Fibroblast of skin of left quadriceps (primary cell): Measurements from ENCODE around the gene DCAF12L1.

Experiments used
- DNase-seq, 2 experiments: peaks; one replicate each; pipeline ENCODE4 v3.0.0-alpha.2; 2013; ENCODE audit warnings: low read depth in 2 of 2

Gene DCAF12L1

DNA sequence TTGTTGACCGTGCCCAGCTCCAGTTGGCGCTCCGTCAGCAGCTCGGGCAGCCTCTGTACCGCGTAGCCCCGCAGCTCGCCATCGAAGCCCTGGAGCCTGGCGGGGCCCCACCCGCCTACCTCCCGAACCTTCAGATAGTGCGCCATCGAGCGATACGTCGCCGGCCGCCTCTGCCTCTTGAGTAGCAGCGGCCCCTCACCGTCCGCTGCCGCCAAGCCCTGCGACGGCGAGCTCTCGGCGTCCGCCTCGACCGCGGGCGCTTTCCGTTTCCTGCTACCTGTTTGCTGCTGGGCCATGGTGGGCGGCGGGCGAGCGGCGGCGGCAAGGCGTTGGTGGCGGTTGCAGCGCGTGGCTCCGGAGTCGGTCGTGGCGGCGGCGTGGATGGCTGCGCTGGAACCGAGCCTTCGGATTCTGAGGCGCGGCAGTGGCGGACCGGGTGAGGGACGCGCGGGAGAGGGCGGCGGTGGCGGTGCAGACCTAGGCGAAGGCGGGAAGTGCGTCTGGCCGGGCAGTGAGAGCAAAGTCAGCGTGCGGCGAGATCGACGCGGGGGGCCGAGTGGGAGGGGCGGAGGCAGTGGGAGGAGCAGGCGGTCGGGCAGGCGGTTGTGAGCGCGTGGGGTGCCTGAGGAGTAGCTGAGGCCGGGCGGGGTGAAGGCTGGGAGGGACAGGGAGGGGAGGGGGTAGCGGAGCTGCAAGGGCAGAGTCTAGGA, at the start of gene DCAF12L1:
Gene DCAF12L1 (minus strand): TSS at position 502 of the 710 bp plus-strand sequence. CDS start 206 bp downstream, at position 296.
- no peak for DNase-seq

- no peak for DNase-seq
Measured at GRCh38 chrX:126580877-126581276, 28.3 kb upstream of the DCAF12L1 start.

DNA sequence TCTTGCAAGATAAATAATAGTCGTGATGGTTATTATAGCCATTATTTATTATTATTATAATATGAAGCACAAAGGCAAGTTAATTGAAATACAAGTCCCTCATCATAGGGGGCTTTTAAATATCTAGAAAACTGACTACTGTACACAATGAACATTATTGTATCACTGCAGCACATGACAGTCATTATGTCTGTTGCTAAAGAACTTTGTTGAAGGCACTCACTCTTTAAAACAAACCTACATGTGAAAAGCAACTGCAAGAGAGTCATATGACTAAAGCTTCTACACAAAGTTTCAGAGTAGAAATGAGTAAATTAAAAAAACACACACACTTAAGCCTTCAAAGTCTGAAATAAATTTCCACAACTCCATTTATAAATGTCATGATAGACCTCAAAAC, 23.3 kb upstream of the DCAF12L1 start:
- no peak for DNase-seq

- DNase-seq: no peak
Measured at GRCh38 chrX:126557151-126557550, 4.5 kb upstream of the DCAF12L1 start.

DNA sequence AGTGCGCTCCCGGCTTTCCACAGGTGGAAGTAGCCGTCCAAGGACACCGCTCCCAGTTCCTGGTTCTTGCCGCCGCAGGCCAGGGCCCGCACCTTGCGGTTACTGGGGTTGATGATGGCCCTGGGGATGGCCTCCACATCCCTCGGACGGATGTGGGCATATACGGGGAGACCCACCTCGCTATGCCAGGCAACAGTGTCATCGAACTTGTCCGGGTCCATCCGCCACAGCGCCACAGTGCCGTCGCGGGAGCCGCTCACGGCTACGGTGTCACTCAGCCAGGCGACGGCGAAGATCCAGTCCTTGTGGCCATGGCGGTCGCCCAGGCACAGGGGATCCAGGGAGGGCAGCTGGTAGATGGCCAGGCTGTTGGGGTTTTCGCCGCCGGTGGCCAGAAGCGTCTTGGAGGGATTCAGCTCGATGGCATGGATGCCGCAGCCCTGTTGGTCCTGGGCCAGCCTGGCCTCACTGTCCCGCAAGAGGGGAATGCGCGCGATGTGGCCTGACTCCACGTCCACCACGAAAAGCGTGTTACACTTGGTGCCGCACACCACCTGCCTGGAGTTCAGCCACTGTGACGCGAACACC, 795 bp downstream of the DCAF12L1 start:
- no peak for DNase-seq

- no peak for DNase-seq
Measured at GRCh38 chrX:126551306-126551705, 1.3 kb downstream of the DCAF12L1 start.

- DNase-seq: no peak
Measured at GRCh38 chrX:126550816-126551215, 1.8 kb downstream of the DCAF12L1 start.

DNA sequence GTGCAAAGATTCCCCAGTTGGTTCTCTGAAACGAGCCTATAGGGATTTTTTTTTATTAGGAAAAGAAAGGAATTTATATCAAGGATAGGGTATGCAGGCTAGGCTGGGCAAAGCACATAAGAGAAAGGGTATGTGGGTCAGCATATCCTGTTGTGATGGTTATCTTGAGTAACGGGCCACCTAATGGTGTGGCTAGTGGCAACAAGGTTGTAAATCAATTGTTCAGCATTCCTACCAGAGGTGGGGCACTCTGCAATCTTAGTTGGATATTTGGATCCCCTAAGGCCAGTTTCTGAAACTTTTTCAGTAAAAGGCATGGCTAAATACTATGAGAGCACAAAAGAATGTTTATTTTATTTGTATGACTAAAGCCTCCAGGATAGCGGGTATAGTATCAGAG, 42.7 kb downstream of the DCAF12L1 start:
- DNase-seq: no peak
